GM12892 (cell line): ENCODE measurements around the gene ANKRD40.
"Not testable (repeated sequence)": the region's sequence is repeated elsewhere in the genome, so short reads cannot be mapped to it uniquely, and the experiment has no call there.

Experiments used
- DNase-seq: peaks from one replicate; pipeline ENCODE4 v3.0.0; 2011; ENCODE audit not compliant: insufficient read length
- FAIRE-seq: peaks from 2 replicates; lab custom pipeline; 2011; peaks lifted over from hg19 to GRCh38; lab: Jason Lieb, UNC
- POLR2A ChIP-seq: IDR thresholded peaks from 2 replicates; pipeline ENCODE4 v1.6.1; 2011; ENCODE audit warnings: low read depth, low read length, control low read depth
- POLR2AphosphoS5 ChIP-seq: IDR thresholded peaks from 2 replicates; pipeline ENCODE4 v1.6.1; 2011; ENCODE audit warnings: low read depth, low read length, control low read depth
- TAF1 ChIP-seq: IDR thresholded peaks from 2 replicates; pipeline ENCODE4 v1.6.1; 2011; ENCODE audit warnings: low read depth, mild to moderate bottlenecking, control low read depth, low read length, borderline replicate concordance

Gene ANKRD40

GRCh38 chr17:50725769-50726655, 18.3 kb upstream of the ANKRD40 start:
- FAIRE-seq (no peak), DNase-seq (no peak)
- no peak for TF ChIP-seq POLR2AphosphoS5
- TF ChIP-seq POLR2A, result no peak
- TF ChIP-seq TAF1, result no peak

- not testable (repeated sequence) for DNase-seq, FAIRE-seq
Observed at GRCh38 chr17:50724622-50725021, 16.9 kb upstream of the ANKRD40 start.

GRCh38 chr17:50722746-50723145, 15.0 kb upstream of the ANKRD40 start:
- no peak for FAIRE-seq
- no peak for DNase-seq
- no peak for TF ChIP-seq TAF1
- no peak for TF ChIP-seq POLR2AphosphoS5
- TF ChIP-seq POLR2A, result no peak

- TF ChIP-seq TAF1 (no peak), POLR2A (no peak), POLR2AphosphoS5 (no peak)
- DNase-seq, result no peak
- FAIRE-seq, result no peak
Observed at GRCh38 chr17:50721194-50722010, 13.7 kb upstream of the ANKRD40 start.

- FAIRE-seq (no peak), DNase-seq (no peak)
- TF ChIP-seq POLR2A (no peak), TAF1 (no peak), POLR2AphosphoS5 (no peak)
Observed at GRCh38 chr17:50719924-50720794, 12.4 kb upstream of the ANKRD40 start.

- DNase-seq, result peak; percentile 97
- TF ChIP-seq POLR2A (peak; percentile 97), POLR2AphosphoS5 (peak; percentile 97), TAF1 (peak; percentile 52; the same call in 1 of the 2 replicates)
- FAIRE-seq, result peak; percentile 89
Observed at GRCh38 chr17:50719144-50719923, 11.6 kb upstream of the ANKRD40 start, which contains the start of gene LUC7L3. Gene LUC7L3 (plus strand): TSS chr17:50719603. CDS start chr17:50719733, 130 bp downstream.

GRCh38 chr17:50715471-50715870, 7.8 kb upstream of the ANKRD40 start:
- TF ChIP-seq POLR2A, result no peak
- no peak for TF ChIP-seq POLR2AphosphoS5
- TF ChIP-seq TAF1, result no peak
- no peak for FAIRE-seq
- DNase-seq, result no peak

- no peak for DNase-seq
- no peak for FAIRE-seq
Observed at GRCh38 chr17:50712641-50713040, 4.9 kb upstream of the ANKRD40 start.

GRCh38 chr17:50710650-50711049, 2.9 kb upstream of the ANKRD40 start:
- no peak for FAIRE-seq

More at GRCh38 chr17:50712641-50713040, 4.9 kb upstream of the ANKRD40 start:
- TF ChIP-seq POLR2A (no peak), POLR2AphosphoS5 (no peak), TAF1 (no peak)

GRCh38 chr17:50710025-50710424, 2.3 kb upstream of the ANKRD40 start:
- FAIRE-seq (no peak), DNase-seq (no peak)
- no peak for TF ChIP-seq POLR2AphosphoS5
- TF ChIP-seq POLR2A, result no peak
- no peak for TF ChIP-seq TAF1

More at GRCh38 chr17:50710650-50711049, 2.9 kb upstream of the ANKRD40 start:
- TF ChIP-seq TAF1 (no peak), POLR2A (no peak)
- no peak for DNase-seq

GRCh38 chr17:50709053-50709452, 1.3 kb upstream of the ANKRD40 start:
- DNase-seq, result not testable (repeated sequence)

More at GRCh38 chr17:50709053-50709452, 1.3 kb upstream of the ANKRD40 start:
- FAIRE-seq, result peak; percentile 58
